ENCODE results near the gene EREG.

Gene EREG

GRCh38 chr4:74433043-74433442, 68.1 kb downstream of the EREG start:
- DNase-seq: no peak

GRCh38 chr4:74433541-74434172, 68.7 kb downstream of the EREG start:
- DNase-seq: no peak

- DNase-seq: no peak
Observed at GRCh38 chr4:74435296-74435695, 70.4 kb downstream of the EREG start.

- DNase-seq: no peak
Observed at GRCh38 chr4:74437866-74438265, 72.9 kb downstream of the EREG start.
